Measurements from ENCODE around the gene PYGM.

PYGM gene

GRCh38 chr11:64759722-64760719 is at the start of gene PYGM:
Gene PYGM, minus strand, starts transcription at chr11:64759974. Its CDS starts 76 bp downstream, at chr11:64759898.
- DNase-seq = no peak
- in situ Hi-C loops (cut with HindIII; ENCODE audit: low pct_ligation_motif_present, low pct_unique_long_range_greater_than_20kb, low sequenced_read_pairs) = no loop called here

- DNase-seq = no peak
Observed at GRCh38 chr11:64805481-64805880, 45.7 kb upstream of the PYGM start.

GRCh38 chr11:64804346-64805210 is 44.8 kb upstream of the PYGM start:
- DNase-seq = no peak
- in situ Hi-C loops (cut with HindIII; ENCODE audit: low pct_ligation_motif_present, low pct_unique_long_range_greater_than_20kb, low sequenced_read_pairs) = no loop called here

More at GRCh38 chr11:64805481-64805880, 45.7 kb upstream of the PYGM start:
- in situ Hi-C loops (cut with HindIII; ENCODE audit: low pct_ligation_motif_present, low pct_unique_long_range_greater_than_20kb, low sequenced_read_pairs) = no loop called here

GRCh38 chr11:64803846-64804345 is 44.1 kb upstream of the PYGM start:
- DNase-seq = no peak
- in situ Hi-C loops (cut with HindIII; ENCODE audit: low pct_ligation_motif_present, low pct_unique_long_range_greater_than_20kb, low sequenced_read_pairs) = no loop called here

GRCh38 chr11:64803158-64803845 is 43.5 kb upstream of the PYGM start, which contains the start of gene MAP4K2:
Gene MAP4K2, minus strand, starts transcription at chr11:64803214. Its CDS starts 65 bp downstream, at chr11:64803149.
- DNase-seq = peak; percentile 83
- in situ Hi-C loops (cut with HindIII; ENCODE audit: low pct_ligation_motif_present, low pct_unique_long_range_greater_than_20kb, low sequenced_read_pairs) = no loop called here

- no peak for DNase-seq
- in situ Hi-C loops (cut with HindIII; ENCODE audit: low pct_ligation_motif_present, low pct_unique_long_range_greater_than_20kb, low sequenced_read_pairs) = no loop called here
Observed at GRCh38 chr11:64802370-64803157, 42.8 kb upstream of the PYGM start.

GRCh38 chr11:64801561-64802369 is 42.0 kb upstream of the PYGM start:
- in situ Hi-C loops (cut with HindIII; ENCODE audit: low pct_ligation_motif_present, low pct_unique_long_range_greater_than_20kb, low sequenced_read_pairs) = no loop called here
- no peak for DNase-seq

GRCh38 chr11:64801158-64801464 is 41.3 kb upstream of the PYGM start:
- in situ Hi-C loops (cut with HindIII; ENCODE audit: low pct_ligation_motif_present, low pct_unique_long_range_greater_than_20kb, low sequenced_read_pairs) = no loop called here

GRCh38 chr11:64800303-64801157 is 40.8 kb upstream of the PYGM start:
- in situ Hi-C loops (cut with HindIII; ENCODE audit: low pct_ligation_motif_present, low pct_unique_long_range_greater_than_20kb, low sequenced_read_pairs) = no loop called here
- DNase-seq = no peak

More at GRCh38 chr11:64801158-64801464, 41.3 kb upstream of the PYGM start:
- DNase-seq = no peak

GRCh38 chr11:64799623-64800302 is 40.0 kb upstream of the PYGM start:
- in situ Hi-C loops (cut with HindIII; ENCODE audit: low pct_ligation_motif_present, low pct_unique_long_range_greater_than_20kb, low sequenced_read_pairs) = no loop called here
- DNase-seq = no peak

GRCh38 chr11:64799256-64799622 is 39.5 kb upstream of the PYGM start:
- in situ Hi-C loops (cut with HindIII; ENCODE audit: low pct_ligation_motif_present, low pct_unique_long_range_greater_than_20kb, low sequenced_read_pairs) = no loop called here

GRCh38 chr11:64796757-64797541 is 37.2 kb upstream of the PYGM start:
- in situ Hi-C loops (cut with HindIII; ENCODE audit: low pct_ligation_motif_present, low pct_unique_long_range_greater_than_20kb, low sequenced_read_pairs) = no loop called here
- no peak for DNase-seq

More at GRCh38 chr11:64799256-64799622, 39.5 kb upstream of the PYGM start:
- no peak for DNase-seq

GRCh38 chr11:64796047-64796756 is 36.4 kb upstream of the PYGM start:
- DNase-seq = no peak
- in situ Hi-C loops (cut with HindIII; ENCODE audit: low pct_ligation_motif_present, low pct_unique_long_range_greater_than_20kb, low sequenced_read_pairs) = no loop called here

GRCh38 chr11:64794526-64794925 is 34.8 kb upstream of the PYGM start:
- no peak for DNase-seq
- in situ Hi-C loops (cut with HindIII; ENCODE audit: low pct_ligation_motif_present, low pct_unique_long_range_greater_than_20kb, low sequenced_read_pairs) = no loop called here
